Stimulated activated CD8-positive, alpha-beta memory T cell treated with anti-CD3 and anti-CD28 coated beads, Interleukin-12 subunit alpha, Interleukin-12 subunit beta, amount 100 ng/mL, for 4 hours (primary cell): ENCODE data around the gene MTG2.

Experiments
- DNase-seq: peaks from one replicate; pipeline ENCODE4 v3.0.0-alpha.2; 2020; ENCODE audit warnings: low read depth

Gene MTG2

DNA sequence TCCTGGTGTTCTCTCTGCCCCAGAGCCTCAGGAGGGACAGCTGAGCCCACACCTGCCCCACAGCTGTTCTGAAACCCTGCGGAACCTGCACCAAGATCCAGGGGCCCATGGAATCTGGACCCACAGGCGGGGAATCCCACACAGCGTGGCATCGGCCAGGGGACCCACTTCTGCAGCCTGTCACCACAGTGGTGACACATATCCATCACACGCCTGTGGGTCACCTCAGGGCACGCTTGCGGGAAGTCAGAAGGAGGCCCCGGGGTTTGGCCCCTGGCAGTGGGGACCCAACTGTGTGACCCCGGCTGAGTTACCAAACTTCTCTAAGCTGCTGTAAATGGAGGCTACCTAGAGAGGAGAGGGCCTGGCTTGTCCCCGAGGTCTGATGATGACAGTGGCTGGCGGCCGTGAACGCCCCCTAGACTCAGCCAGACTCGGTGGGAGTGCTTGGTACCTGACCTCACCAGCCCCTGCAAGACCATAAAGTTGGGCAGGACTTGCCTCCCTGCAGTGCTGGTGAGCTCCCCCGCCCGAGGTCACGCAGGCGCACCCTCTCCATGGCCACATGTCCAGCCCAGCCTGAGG, 39.5 kb downstream of the MTG2 start:
- no peak for DNase-seq

- no peak for DNase-seq
Observed at GRCh38 chr20:62222972-62223371, 40.1 kb downstream of the MTG2 start.

- DNase-seq = no peak
Observed at GRCh38 chr20:62223571-62223970, 40.7 kb downstream of the MTG2 start.

DNA sequence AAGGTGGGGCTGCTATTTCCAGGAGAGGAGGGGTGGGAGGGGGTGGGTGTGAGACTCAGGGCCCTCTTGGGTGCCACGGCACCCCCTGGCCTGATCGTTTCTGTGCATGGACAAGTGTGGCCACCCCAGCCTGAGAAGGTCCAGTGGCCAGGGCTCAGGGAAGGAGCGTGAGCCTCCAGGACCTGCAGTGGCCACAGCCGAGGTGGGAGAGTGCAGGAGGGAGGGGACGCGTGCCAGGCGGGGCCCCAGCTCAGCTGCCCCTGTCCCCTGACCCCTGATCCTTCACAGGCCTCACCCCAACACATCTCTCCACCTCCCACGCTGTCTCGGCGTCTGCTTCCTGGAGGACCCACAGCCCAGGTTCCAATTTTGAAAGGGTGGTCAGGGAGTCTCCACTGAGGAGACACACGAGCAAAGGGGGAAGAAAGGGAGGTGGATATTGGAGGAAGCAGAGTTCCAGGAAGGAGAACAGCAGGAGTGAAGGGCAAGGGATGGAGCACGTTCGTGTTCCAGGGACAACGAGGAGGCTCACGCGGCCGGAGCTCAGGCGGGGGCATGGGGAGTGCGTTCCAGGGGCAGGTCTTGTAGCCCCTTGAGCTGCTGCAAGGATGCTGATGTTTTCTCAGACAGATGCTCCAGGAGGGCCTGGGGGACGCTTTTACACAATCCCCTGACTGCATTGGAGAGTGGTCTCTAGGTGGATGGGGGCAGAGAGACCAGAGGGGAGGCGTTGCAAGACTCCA, 41.5 kb downstream of the MTG2 start:
- no peak for DNase-seq

DNA sequence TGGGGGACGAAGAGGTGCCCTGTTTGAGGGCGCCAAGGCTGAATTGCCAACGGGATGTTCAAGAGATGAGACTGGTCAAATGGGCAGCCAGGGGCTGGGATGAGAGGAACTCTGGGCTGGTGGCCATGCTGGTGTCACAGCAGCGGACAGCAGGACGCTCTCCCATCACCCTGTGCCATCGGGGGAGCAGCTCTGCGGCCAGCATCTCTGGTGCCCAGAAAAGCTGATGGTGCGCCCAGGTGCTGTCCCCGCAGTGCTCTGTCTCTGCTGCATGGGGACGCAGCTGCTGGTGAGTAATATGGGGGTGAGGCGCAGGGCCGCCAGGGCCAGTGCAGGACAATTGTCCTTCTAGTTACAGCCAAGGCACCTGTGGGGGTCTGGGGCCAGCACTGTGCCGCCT, 42.2 kb downstream of the MTG2 start:
- DNase-seq = no peak

DNA sequence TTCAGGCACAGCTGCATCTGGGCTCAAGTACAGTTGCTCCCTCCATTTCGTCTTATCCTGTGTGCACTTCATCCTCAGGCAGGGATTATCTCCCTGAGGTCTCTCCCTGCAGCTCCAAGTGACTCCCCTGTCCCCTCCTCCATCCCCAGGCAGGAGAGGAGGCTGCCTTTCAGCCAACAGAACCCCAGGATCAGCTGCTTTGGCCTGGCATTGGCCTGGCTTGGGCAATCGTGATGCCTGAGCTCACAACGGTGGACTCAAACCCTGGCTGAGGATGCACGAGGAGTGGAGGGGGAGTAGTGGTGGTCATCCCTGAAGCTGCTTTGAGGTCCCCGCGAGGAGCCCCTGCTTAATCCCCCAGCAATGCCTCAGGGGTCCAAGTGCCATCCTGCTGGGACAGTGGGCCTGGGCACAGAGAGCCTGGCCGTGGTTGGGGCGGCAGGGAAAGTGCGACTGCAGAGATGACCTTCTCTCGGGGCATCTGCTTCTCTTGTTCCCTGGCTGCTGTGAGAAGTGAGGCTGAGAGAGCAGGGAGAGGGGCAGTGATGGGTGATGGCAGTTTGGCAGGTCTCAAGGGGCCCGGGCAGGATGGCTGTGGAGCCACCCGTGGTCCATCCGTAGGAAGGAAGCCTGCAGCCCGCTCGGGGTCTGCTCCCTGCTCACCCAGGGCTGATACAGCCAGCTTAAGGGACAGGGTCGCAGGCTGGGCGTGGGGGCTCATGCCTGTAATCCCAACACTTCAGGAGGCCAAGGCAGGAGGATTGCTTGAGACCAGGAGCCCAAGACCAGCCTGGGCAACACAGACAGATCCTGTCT, 43.2 kb downstream of the MTG2 start:
- DNase-seq = no peak

DNA sequence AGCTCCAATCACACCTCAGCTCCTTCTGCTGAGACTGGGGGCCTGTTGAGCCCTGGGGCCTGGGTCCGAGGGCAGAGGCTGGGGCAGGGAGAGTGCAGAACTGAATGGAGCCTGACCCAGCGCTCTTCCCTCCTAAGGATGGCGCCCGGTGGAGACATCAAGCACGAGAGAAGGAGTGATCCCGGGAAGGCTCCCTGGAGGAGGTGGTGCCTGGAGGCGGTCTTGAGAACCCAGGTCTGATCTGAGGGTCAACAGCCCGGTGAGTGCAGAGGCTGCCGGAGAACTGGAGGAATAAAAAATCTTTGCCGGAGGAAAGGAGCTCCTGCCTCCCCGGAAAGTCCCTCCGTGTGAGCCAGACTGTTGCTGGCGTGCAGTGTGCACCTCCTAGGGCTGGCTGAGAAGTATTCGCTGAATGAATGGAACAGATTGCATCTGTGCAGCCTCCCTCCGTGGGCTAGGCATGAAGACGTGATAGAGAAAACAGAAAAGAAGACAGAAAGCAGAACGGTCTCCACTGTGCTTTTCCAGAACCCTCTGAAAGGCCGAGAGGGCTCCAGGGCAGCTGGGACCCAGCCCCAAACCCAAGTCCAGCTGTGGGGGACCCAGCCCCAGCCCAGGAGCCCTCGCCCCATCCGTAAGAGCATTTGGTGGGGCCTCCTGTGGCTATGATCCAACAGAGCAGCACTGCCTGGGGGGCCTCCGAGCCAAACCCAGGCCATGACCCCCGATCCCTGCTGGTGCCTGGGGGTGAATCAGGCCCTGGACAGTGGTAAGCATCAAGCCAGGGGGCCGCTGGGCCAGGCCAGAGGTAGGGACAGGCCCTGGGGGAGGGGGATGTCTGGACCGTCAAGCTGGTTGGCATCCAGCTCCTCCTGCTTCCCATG, 44.1 kb downstream of the MTG2 start:
- no peak for DNase-seq

DNA sequence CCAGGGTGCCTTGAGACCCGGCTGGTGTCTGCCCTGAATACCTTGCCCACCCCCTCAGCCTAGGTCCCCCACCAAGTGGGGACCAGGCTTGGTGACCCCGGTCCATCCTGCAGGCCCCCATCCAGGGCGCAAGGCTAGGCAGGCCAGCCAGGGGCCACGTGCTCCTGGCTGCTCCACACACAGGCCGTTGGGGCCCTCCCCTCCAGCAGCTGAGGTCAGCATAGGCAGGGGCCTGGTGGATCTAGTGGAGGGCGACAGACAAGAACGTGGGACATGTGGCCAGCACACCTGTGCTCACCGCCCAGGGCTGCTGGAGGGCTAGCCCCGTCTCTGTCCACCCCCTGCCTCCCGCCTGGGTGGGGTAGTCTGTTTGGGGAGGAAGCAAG, 44.8 kb downstream of the MTG2 start:
- DNase-seq = no peak

DNA sequence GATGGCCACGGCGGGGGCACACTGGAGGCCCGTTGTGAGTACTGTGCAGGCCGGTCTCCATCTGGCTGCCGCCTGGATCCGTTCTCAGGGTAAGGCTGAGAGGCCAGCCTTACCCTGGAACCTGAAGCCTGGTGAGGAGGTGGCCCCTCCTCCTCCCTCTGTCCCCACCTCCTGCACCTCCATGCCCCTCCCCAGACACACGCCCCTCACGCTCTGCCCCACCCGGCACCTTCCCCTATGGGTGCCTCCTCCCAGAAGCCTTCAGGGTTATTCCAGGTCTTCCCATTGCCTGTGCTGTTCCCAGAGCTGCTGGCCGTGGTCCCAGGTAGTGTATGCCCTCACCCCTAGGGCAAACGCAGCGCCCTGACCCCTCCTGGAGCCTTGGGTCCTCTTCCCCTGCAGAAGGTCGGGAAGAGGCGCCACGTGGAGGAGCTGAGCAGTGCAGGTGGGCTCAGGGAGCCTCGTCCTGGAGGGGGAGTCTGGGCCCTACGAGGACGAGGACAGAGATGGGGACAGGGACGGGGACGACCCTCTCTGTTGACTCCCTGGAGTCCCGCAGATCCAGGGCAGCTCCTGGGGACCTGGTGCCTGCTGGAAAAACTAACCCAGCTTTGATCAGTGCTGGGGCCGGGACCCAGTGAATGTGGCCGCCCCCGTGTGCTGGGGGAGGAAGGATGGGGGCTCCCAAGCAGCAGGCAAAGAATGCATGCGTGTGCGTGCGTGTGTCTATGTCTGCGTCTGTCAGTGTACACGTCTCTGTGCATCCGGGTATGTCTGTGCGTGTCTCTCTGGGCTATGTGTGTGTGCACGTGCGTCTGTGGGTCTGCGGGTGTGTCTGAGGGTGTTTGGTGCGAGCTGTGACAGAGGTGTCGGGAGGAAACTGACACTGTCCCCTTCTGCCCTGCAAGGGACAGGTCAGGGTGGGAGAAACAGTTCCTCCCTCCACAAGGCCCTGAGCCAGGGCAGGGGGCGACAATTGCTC, 45.4 kb downstream of the MTG2 start:
- no peak for DNase-seq

DNA sequence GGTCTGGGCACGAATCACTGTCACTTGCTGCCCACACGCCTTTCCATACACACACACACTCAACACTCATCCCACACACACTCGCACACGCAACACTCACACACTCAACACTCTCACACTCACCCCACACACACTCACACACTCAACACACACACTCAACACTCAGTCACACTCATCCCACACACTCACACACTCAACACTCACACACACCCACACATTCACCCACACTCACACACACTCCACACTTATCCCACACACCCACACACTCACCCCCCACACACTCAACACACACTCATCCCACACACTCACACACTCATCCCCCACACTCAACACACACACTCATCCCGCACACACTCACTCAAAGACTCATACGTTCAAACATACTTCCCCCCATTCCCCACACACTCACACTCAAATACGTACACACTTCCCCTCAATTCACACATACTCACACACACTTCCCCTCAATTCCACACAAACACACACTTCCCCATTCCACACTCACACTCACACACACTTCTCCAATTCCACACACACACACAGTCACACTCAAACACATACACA, 46.2 kb downstream of the MTG2 start:
- DNase-seq = no peak

DNA sequence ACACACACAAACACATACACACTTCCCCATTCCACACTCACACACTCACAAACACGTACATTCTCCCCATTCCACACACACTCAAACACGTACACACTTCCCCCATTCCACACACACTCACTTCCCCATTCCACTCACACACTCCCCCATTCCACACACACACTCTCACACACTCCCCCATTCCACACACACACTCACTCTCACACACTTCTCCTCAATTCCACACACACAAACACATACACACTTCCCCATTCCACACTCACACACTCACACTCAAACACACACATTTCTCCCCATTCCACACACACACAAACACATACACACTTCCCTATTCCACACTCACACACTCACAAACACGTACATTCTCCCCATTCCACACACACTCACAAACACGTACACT, 46.8 kb downstream of the MTG2 start:
- no peak for DNase-seq

- no peak for DNase-seq
Observed at GRCh38 chr20:62230276-62230675, 47.4 kb downstream of the MTG2 start.

GRCh38 chr20:62230696-62231095, 47.9 kb downstream of the MTG2 start:
- DNase-seq = no peak

DNA sequence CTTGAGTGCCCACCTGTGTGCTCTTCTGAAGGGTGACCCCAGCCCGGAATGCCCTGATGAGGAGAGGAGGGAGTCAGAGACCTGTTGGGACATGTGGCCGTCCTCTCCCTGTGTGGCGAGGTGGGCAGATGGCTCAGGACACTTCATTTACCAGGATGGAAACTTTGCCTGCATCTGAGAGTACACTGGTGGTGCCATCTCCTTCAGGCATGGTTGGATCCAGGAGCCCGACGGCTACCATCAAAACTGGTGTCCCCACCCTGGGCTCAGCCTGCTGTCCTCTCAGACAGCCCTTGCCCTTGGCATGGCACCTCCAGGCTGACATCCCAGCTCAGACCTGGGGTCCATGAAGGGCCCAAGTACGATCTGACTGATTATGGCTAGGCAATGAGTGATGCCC, 48.5 kb downstream of the MTG2 start:
- DNase-seq = no peak

DNA sequence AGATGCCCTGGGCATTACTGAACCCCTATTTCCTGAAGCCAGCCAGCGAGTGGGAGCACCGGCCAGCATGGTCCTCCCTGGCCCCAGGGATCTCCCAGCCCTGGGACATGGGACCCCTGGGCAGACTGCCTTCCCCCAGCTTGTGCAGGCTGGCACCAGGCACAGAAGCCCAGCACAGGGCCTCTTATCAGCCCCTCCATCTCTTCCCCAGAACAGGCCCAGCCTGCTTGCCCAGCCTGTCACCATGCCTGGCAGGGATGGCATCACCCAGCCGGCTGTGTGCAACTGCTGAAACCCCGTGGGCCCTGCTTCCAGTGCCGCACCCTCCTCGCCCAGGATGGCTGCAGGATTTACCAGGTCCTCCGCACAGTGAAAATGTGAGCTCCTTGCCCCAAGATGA, 49.4 kb downstream of the MTG2 start:
- DNase-seq = no peak

DNA sequence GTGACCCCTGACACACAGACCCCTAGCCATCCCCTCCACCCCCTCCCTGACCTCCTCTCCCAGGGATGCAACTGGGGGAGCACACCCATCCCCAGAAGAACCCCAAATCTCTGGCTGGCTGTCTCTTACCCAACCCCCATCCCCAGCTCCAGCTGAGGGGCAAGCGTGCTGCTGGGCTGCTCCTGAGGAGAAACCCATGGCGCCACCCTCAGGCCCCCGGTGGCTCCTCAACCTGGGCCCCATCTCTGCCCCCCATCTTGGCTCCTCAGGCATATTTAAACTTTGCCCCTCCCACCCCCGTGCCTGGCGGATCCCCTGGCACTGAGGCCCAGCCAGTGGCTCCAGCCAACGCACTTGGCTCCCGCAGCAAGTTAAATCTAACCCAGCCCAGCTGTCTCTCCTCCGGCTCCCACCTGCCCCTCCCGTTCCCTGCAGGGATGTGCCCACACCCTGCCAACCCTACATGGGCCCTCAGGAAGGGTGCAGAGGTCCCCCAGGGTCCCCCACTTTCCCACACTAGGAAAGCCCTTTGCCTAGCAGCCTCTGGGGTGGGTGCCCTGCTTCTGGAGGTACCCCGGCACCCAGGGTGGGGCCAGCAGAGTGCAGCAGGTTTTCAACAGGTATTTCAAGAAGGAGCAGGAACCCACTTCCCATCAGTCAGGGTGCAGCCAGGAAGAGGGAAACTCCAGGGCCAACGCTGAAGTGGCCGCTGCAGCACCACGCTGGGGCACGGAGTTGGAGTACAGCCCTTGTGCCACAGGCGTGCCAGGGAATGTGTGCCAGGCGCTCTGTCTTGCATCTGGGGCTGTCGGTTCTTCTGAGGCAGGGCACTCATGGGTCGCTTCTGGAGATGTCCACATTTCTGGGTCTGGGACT, 50.2 kb downstream of the MTG2 start:
- no peak for DNase-seq

- DNase-seq = no peak
Observed at GRCh38 chr20:62233684-62234083, 50.9 kb downstream of the MTG2 start.

DNA sequence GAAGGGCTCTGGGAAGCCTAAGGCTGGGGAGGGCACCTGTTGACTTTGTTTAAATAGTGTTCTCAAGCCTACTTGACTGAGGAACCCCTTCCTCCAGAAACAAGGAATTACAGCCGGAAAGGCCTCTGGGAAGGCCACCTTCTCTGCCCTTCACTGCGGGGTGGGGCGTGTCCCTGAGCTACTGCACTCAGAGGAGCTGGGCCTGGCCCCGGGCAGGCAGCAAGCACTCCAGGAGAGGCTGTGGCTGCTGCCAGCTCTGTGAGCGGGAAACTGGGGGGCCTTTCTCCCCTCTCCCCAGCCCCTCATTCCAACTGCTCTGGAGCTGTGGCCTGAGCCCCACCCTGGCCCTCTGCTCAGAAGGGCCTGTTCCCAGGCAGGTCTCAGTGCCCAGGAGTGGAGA, 51.5 kb downstream of the MTG2 start:
- no peak for DNase-seq

DNA sequence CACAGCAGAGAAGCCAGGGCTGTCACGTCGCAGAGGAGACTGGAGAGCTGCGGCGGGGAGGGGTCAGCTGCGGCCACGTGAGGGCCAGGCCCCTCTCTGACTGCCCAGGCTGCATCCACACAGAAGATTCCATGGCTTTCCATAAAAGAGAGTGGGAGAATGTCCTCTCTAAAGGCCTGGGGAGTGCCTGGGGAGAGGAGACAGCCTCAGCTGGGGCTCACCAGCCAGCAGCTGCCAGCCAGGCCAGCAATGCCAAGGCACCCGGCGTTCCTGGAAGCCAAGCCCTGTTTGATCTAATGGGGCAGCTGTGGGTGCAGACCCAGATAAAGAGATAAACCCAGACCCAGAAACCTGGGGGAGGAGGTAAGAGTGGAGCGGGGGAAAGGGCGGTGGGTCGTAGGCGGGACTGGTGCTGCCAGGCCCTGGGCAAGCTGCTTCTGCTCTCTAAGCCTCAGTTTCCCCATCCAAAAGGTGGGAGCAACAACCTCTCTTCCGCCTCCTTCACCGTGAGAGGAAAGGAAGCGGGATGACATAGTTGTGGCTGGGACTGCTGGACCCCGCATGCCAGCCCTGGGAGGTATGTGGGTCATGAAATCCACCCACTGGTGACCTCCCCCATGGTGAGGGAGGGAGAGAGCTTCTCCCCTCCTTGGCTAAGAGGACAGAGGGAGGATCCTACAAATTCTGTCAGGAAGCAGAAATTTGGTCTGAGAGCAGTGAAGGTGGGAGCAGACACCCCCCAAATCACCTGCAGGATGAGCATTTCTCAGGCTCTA, 52.4 kb downstream of the MTG2 start:
- DNase-seq = no peak
